ENCODE results near the gene ZNF512. TPM values are rescaled to one million over a fixed set of nuclear protein-coding genes. Genes with fewer than 3 reads are reported as not detected.

ZNF512 gene, protein sequence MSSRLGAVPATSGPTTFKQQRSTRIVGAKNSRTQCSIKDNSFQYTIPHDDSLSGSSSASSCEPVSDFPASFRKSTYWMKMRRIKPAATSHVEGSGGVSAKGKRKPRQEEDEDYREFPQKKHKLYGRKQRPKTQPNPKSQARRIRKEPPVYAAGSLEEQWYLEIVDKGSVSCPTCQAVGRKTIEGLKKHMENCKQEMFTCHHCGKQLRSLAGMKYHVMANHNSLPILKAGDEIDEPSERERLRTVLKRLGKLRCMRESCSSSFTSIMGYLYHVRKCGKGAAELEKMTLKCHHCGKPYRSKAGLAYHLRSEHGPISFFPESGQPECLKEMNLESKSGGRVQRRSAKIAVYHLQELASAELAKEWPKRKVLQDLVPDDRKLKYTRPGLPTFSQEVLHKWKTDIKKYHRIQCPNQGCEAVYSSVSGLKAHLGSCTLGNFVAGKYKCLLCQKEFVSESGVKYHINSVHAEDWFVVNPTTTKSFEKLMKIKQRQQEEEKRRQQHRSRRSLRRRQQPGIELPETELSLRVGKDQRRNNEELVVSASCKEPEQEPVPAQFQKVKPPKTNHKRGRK
- total RNA-seq: 11.6 and 30.7 TPM in 2 replicates

DNA sequence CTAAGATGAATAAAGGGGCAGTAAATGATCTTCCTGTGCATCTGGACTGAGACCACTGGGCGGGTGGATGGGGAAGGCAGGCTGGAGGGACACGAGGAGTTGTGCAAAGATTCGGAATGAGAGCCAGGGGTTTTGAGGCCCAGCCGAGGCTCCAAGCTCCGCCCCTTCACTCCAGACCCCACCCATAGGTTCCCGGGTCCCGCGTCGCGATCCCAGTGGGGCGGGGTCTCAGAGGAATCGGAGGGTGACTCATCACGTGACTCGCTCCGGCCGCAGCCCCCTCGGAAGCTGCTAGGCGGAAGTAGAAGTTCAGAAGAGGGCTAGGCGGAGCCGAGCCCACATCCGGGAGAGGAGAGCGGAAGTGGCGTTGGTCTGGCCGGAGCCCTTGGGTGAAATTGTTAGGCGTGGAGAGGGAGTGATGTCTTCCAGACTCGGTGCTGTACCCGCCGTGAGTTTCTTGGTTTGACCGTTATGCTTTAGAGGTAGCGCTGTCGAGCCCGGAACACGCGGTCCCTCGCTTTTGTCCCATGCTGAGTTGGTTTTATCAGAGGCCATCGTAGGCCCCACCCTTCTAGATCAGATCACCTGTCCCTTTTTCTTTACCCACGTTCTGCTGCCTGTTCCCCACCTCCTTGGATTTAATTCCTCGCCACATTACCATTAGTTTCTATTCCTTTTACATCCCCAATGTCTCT lies at the start of gene ZNF512:
TSS of gene ZNF512 (plus strand) at position 348 of the 695 bp plus-strand sequence. CDS start at position 419, 71 bp downstream.

DNA sequence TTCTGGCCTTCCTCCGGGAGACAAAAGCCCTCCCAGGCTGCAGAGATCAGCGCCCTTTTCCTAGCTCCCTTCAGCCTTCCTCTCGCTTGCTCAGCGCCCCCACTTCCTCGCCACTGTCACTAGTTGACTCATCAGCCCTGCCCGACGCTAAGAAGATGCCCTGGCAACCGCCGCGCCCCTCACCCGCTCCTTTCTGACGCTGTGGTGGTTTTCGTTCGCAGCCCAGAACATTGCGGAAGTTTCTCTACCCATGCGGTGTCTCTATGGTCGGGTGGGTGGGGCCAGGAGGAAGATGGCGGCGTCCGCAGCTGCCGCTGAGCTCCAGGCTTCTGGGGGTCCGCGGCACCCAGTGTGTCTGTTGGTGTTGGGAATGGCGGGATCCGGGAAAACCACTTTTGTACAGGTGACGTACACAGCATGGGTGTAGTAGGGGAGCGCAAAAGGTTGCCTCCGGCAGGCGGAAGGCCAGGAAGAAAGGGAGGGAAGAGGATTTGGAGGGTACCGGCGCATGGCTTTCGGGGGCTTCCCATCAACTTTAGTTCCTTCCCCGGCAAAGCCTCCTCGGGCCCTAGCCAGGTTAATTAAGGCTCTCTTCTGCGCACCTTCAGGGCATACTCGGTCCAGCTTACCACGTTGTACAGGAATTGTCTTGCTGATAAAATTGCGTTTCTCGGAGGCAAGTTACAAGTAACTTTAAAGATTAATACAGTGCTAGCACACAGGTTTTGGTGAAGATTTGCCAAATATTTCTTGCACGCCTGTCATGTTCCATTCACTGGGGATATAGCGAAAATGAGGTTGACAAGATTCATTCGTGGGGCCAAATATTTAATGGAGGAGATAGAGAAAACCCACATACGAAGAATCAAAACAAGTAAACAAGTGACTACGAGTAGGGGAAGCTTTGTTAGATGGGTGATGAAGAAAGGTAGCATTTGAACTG lies 46.2 kb downstream of the ZNF512 start, which contains the start of the genes CCDC121 and GPN1:
TSS of gene CCDC121 (minus strand) at position 246 of the 943 bp plus-strand sequence. CDS start 1,213 bp downstream, outside the sequence.
TSS of gene GPN1 (plus strand) at position 284 of the 943 bp plus-strand sequence. CDS start at position 293, 9 bp downstream.

DNA sequence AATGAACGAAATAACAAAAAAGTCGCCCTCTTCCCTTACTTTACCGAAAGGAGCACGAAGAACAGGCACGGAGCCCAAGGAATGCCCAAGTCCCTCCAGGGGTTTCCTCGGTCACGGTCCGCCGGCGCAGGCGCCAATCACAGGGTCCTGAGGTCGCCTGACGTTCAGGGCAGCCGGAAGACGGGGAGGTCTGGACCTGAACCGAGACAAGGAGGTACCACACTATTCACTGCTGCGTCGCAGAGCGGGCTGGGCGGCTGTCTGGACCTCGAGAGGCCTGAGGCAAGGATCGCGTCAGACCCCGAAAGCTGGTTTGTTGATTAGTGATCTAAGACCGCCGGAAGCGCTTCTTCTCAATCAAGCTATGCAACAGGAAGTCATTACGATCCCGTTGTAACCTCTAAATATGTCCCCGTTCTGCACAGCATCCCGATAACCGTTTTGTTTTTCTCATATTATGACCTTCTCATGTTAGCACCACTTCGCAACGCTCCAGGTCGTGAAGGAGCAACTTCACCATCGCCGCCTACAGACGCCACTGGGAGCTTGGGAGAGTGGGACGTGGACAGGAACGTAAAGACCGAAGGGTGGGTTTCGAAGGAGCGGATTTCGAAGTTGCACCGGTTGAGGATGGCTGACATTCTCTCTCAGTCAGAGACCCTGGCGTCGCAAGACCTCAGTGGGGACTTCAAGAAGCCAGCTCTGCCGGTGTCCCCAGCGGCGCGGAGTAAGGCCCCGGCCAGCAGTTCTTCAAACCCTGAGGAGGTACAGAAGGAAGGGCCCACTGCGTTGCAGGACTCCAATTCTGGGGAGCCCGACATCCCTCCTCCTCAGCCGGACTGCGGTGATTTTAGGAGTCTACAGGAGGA lies 80.7 kb downstream of the ZNF512 start, which contains the start of the genes SLC4A1AP and SUPT7L:
TSS of gene SLC4A1AP (plus strand) at position 605 of the 869 bp plus-strand sequence. CDS start at position 631, 26 bp downstream.
TSS of gene SUPT7L (minus strand) at position 330 of the 869 bp plus-strand sequence. CDS start 1,422 bp downstream, outside the sequence.

Other genes with a start within 250 kb of the ZNF512 start
- gene GTF3C2, start 226.3 kb upstream of the ZNF512 start, total RNA-seq: 34.4 and 42.2 TPM in 2 replicates
- 22.7 and 35.1 TPM in 2 replicates for gene EIF2B4, start 212.7 kb upstream of the ZNF512 start, total RNA-seq
- 98.4 and 103 TPM in 2 replicates for gene SNX17, start 212.4 kb upstream of the ZNF512 start, total RNA-seq
- 9.4 and 15.5 TPM in 2 replicates for gene ZNF513, start 202.3 kb upstream of the ZNF512 start, total RNA-seq
- gene PPM1G, start 173.5 kb upstream of the ZNF512 start, total RNA-seq: 100 and 162 TPM in 2 replicates
- gene NRBP1, start 154.4 kb upstream of the ZNF512 start, total RNA-seq: 63.0 and 80.8 TPM in 2 replicates
- 29.4 and 52.9 TPM in 2 replicates for gene KRTCAP3, start 140.7 kb upstream of the ZNF512 start, total RNA-seq
- 6.1 and 6.4 TPM in 2 replicates for gene IFT172, start 93.3 kb upstream of the ZNF512 start, total RNA-seq
- gene FNDC4, start 87.8 kb upstream of the ZNF512 start, total RNA-seq: 11.5 and 20.4 TPM in 2 replicates
- not detected in 2 replicates for gene GCKR, start 86.2 kb upstream of the ZNF512 start, total RNA-seq
- gene CCDC121, start 46.0 kb downstream of the ZNF512 start, total RNA-seq: 0.84 and 1.0 TPM in 2 replicates
- 56.7 and 56.8 TPM in 2 replicates for gene GPN1, start 46.0 kb downstream of the ZNF512 start, total RNA-seq
- gene SUPT7L, start 80.6 kb downstream of the ZNF512 start, total RNA-seq: 18.2 and 18.7 TPM in 2 replicates
- 15.6 and 25.1 TPM in 2 replicates for gene SLC4A1AP, start 80.8 kb downstream of the ZNF512 start, total RNA-seq
- gene MRPL33, start 188.7 kb downstream of the ZNF512 start, total RNA-seq: 99.6 and 108 TPM in 2 replicates

Measured in hair follicular keratinocyte (primary cell).